K562 (cell line): ENCODE results near the gene KIN. TPM values are rescaled to one million over a fixed set of nuclear protein-coding genes. Genes with fewer than 3 reads are reported as not detected.

Experiments
- ATF4 ChIP-seq: fragments of 450-650 bp; formaldehyde crosslinking; IDR thresholded peaks from 2 replicates; pipeline ENCODE4 v1.4.0; 2022; ENCODE audit warnings: mild to moderate bottlenecking, moderate library complexity
- BRCA1 ChIP-seq, 2 experiments: fragments of 450-650 bp in 1 of 2; sonication (generic) in 1 of 2; formaldehyde crosslinking in 1 of 2; IDR thresholded peaks; 2 replicates each; pipeline versions ENCODE4 v1.5.0 to v1.6.1; 2017 to 2020; ENCODE audit warnings: mild to moderate bottlenecking in 1 of 2, missing genetic modification reagents in 1 of 2
- DNMT1 ChIP-seq: fragments of 450-650 bp; IDR thresholded peaks from 2 replicates; pipeline ENCODE4 v1.6.1; 2016; ENCODE audit warnings: antibody characterized with exemption, mild to moderate bottlenecking
- HDAC1 ChIP-seq, 2 experiments: fragments of 450-650 bp; IDR thresholded peaks; 2 replicates each; pipeline ENCODE4 v1.6.1; 2016 to 2017; ENCODE audit warnings: inconsistent platforms in 1 of 2, mild to moderate bottlenecking in 1 of 2, moderate library complexity in 1 of 2
- LEF1 ChIP-seq: fragments of 450-650 bp; IDR thresholded peaks from 2 replicates; pipeline ENCODE4 v1.6.1; 2016; ENCODE audit warnings: mild to moderate bottlenecking
- NFE2L1 ChIP-seq: fragments of 450-650 bp; IDR thresholded peaks from 2 replicates; pipeline ENCODE4 v1.6.1; 2016; ENCODE audit warnings: missing genetic modification characterization, low read depth, mild to moderate bottlenecking, missing compliant biosample characterization, moderate library complexity, borderline replicate concordance
- SPI1 ChIP-seq: IDR thresholded peaks from 2 replicates; pipeline ENCODE4 v1.6.1; 2011; ENCODE audit warnings: low read depth, low read length, control low read depth, borderline replicate concordance
- TCF3 ChIP-seq: sonication (generic); formaldehyde crosslinking; IDR thresholded peaks from 2 replicates; pipeline ENCODE4 v1.4.0; 2020; ENCODE audit warnings: mild to moderate bottlenecking, missing genetic modification reagents
- ZFP91 ChIP-seq: sonication (generic); formaldehyde crosslinking; IDR thresholded peaks from 2 replicates; pipeline ENCODE4 v1.8.0; 2022; ENCODE audit warnings: mild to moderate bottlenecking, missing genetic modification reagents
- ZMIZ1 ChIP-seq, 2 experiments: fragments of 150-350 bp in 1 of 2; IDR thresholded peaks; 2 replicates each; pipeline ENCODE4 v1.6.1; 2012 to 2016; ENCODE audit warnings: low read depth in 2 of 2, low read length in 2 of 2, mild to moderate bottlenecking in 1 of 2, moderate library complexity in 1 of 2
- ZNF57 ChIP-seq: fragments of 450-650 bp; formaldehyde crosslinking; IDR thresholded peaks from 2 replicates; pipeline ENCODE4 v1.4.0; 2020; ENCODE audit warnings: mild to moderate bottlenecking, moderate library complexity
- ZNF76 ChIP-seq: fragments of 250-450 bp; sonication (Bioruptor Pico); IDR thresholded peaks from 2 replicates; pipeline ENCODE4 v1.4.0; 2020; ENCODE audit warnings: mild to moderate bottlenecking, moderate library complexity, borderline replicate concordance
- polyA plus RNA-seq, 8 experiments: library from polyadenylated mRNA; depleted of rRNA in 4 of 8; stranded (reverse) in 5 of 8; unstranded in 3 of 8; fragments of >200 nt; fragmentation: Nextera tagmentation in 2 of 8; fragmentation: Illumina TruSeq in 1 of 8; extraction: Ambion mirVana in 2 of 8; extraction: Trizol in 1 of 8; gene quantifications; 2 replicates each; pipeline versions ENCODE4 v1.2.1 to v1.2.3, GENCODE V29; 2011 to 2014; ENCODE audit warnings: inconsistent platforms in 1 of 8, missing spikeins in 1 of 8
- total RNA-seq, 7 experiments: library from RNA; depleted of rRNA in 6 of 7; stranded (reverse); fragments of >200 nt in 6 of 7; fragmentation: Illumina TruSeq in 2 of 7; extraction: Trizol in 2 of 7; gene quantifications; 2 replicates each; pipeline versions ENCODE4 v1.2.1 to v1.2.3, GENCODE V29; 2011 to 2021; ENCODE audit warnings: low replicate concordance in 1 of 7
- TF ChIP-seq, protein P1 (sequence below): sonication (generic); formaldehyde crosslinking; IDR thresholded peaks from 2 replicates; pipeline ENCODE4 v1.5.0; 2020; ENCODE audit warnings: missing genetic modification reagents
- TF ChIP-seq, protein P2 (sequence below): fragments of 250-450 bp; sonication (Bioruptor Pico); IDR thresholded peaks from 2 replicates; pipeline ENCODE4 v1.4.0; 2020; ENCODE audit warnings: mild to moderate bottlenecking, moderate library complexity, borderline replicate concordance
- TF ChIP-seq, protein P3 (sequence below), 2 experiments: IDR thresholded peaks; 2 replicates each; pipeline ENCODE4 v1.6.1; 2012; ENCODE audit warnings: improper control_type of control experiment in 2 of 2, low read depth in 2 of 2, low read length in 2 of 2, borderline replicate concordance in 1 of 2

Gene KIN
- total and polyA plus RNA-seq, 9 of the 15 experiments (the other 6 are each of a cell fraction or from before 2014, with no cell fraction given), result 11.7 to 35.6 (median 16.0) TPM

DNA sequence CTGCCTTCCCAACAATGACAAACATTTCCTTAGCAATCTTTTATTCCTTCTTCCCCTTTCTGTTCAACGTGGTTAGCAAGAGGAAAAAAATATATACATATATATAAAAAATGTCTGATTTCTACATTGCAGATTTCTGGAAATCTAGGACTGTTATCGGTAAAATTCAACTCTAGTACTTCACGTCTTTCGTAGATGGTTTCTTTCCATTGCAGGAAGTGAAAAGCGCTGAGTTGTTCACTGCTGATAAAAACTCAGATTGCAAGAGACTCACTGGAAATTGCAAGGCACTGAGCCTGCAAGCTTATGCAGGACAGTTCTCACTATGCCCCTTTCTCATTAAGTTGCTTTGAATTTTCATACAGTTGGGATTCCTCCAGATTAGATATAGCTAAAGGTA, 23.9 kb downstream of the KIN start (continued):
- 0 out of 2 replicates have a peak, but pooled peaks have one; percentile 35 for TF ChIP-seq ATF4 (CRISPR knock-in tag)
- TF ChIP-seq ZNF76 (CRISPR knock-in tag), result no peak
- TF ChIP-seq TCF3 (CRISPR knock-in tag), result no peak
- no peak for TF ChIP-seq NFE2L1 (tag)
- TF ChIP-seq ZFP91 (CRISPR knock-in tag), result no peak
- TF ChIP-seq LEF1, result no peak
- TF ChIP-seq SPI1, result no peak
- TF ChIP-seq, protein P1, sequence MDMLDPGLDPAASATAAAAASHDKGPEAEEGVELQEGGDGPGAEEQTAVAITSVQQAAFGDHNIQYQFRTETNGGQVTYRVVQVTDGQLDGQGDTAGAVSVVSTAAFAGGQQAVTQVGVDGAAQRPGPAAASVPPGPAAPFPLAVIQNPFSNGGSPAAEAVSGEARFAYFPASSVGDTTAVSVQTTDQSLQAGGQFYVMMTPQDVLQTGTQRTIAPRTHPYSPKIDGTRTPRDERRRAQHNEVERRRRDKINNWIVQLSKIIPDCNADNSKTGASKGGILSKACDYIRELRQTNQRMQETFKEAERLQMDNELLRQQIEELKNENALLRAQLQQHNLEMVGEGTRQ (CRISPR knock-in tag), result no peak
- no peak for TF ChIP-seq DNMT1
- TF ChIP-seq, protein P2, sequence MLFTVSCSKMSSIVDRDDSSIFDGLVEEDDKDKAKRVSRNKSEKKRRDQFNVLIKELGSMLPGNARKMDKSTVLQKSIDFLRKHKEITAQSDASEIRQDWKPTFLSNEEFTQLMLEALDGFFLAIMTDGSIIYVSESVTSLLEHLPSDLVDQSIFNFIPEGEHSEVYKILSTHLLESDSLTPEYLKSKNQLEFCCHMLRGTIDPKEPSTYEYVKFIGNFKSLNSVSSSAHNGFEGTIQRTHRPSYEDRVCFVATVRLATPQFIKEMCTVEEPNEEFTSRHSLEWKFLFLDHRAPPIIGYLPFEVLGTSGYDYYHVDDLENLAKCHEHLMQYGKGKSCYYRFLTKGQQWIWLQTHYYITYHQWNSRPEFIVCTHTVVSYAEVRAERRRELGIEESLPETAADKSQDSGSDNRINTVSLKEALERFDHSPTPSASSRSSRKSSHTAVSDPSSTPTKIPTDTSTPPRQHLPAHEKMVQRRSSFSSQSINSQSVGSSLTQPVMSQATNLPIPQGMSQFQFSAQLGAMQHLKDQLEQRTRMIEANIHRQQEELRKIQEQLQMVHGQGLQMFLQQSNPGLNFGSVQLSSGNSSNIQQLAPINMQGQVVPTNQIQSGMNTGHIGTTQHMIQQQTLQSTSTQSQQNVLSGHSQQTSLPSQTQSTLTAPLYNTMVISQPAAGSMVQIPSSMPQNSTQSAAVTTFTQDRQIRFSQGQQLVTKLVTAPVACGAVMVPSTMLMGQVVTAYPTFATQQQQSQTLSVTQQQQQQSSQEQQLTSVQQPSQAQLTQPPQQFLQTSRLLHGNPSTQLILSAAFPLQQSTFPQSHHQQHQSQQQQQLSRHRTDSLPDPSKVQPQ (CRISPR knock-in tag), result no peak
- TF ChIP-seq ZMIZ1 (IDR thresholded peaks at IDR 0.05; ENCODE audit: low read depth in 2 of 2, low read length in 2 of 2), result no peak
- TF ChIP-seq, protein P3, sequence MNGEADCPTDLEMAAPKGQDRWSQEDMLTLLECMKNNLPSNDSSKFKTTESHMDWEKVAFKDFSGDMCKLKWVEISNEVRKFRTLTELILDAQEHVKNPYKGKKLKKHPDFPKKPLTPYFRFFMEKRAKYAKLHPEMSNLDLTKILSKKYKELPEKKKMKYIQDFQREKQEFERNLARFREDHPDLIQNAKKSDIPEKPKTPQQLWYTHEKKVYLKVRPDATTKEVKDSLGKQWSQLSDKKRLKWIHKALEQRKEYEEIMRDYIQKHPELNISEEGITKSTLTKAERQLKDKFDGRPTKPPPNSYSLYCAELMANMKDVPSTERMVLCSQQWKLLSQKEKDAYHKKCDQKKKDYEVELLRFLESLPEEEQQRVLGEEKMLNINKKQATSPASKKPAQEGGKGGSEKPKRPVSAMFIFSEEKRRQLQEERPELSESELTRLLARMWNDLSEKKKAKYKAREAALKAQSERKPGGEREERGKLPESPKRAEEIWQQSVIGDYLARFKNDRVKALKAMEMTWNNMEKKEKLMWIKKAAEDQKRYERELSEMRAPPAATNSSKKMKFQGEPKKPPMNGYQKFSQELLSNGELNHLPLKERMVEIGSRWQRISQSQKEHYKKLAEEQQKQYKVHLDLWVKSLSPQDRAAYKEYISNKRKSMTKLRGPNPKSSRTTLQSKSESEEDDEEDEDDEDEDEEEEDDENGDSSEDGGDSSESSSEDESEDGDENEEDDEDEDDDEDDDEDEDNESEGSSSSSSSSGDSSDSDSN (IDR thresholded peaks at IDR 0.05; ENCODE audit: borderline replicate concordance in 1 of 2, low read depth in 2 of 2, low read length in 2 of 2), result no peak
- TF ChIP-seq ZNF57 (CRISPR knock-in tag), result no peak
- no peak for TF ChIP-seq BRCA1 (IDR thresholded peaks at IDR 0.05)
- TF ChIP-seq BRCA1 (CRISPR knock-in tag; IDR thresholded peaks at IDR 0.05), result no peak
- TF ChIP-seq HDAC1 (IDR thresholded peaks at IDR 0.05), result no peak
